Measurements from ENCODE around the gene CIDEB. TPM values are rescaled to one million over a fixed set of nuclear protein-coding genes. Genes with fewer than 3 reads are reported as not detected.
A peak's percentile ranks its signal among the peaks of the same experiment; 100 is the strongest.

CIDEB gene
- total and polyA plus RNA-seq, 2 of the 13 experiments (the other 11 are each of a cell fraction or from before 2014, with no cell fraction given) = 35.8 to 110 TPM

DNA sequence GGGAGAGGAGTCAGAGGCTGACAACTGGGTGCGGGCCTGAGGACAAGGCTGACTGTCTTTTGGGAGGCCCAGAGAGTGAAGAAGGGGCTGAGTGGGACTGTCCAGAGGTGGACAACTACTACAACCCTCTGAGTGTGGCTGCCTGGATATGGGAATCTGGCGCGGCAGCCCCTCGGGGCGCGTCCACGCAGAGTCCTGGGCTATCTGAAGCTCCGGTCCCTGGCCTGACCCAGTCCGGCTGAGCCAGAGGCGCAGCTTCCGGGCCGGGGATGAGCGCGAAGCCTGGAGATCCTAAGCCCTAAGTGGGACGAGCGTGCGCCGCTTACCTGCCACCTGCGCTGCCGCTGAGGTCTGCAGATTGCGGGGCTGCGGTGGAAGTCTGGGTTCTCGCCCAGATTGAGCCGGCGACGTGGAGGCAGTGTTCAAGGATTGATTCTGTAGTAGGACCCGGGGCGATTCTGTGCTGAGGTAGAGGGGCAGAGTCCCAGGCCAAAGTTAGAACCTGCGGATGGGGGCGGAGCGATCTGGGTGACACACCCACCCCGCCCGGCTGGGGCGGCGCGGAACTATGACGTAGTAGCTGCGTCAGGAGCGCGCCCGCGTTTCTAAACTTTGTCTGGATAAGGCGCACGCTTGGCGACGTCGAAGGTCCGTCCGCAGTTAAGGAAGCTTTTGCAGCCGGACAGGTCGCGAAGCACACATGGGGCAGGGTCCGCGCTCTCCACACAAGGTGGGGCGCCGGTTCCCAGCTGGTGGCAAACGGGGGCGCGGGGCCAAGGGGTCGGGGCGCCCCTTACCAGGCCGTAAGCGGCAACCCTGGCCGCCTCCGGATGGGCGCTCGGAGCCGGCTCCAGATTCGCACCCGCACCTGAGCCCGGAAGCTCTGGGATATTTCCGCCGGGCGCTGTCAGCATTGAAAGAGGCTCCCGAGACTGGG is 8.3 kb downstream of the CIDEB start, which contains the start of the genes DHRS1 and NOP9 (continued):
- no peak for TF ChIP-seq ZBTB7B (CRISPR knock-in tag; IDR thresholded peaks at IDR 0.05)
- TF ChIP-seq PHF8 (CRISPR knock-in tag; IDR thresholded peaks at IDR 0.05) = peak; percentile 100
- TF ChIP-seq RBM22 (optimal IDR thresholded peaks at IDR 0.05; ENCODE audit: low read length) = peak; percentile 12
- peak; percentile 96 for TF ChIP-seq TAF15 (IDR thresholded peaks at IDR 0.05; ENCODE audit: low read depth, low read length, poor library complexity, severe bottlenecking)
- no peak for TF ChIP-seq RFX1 (IDR thresholded peaks at IDR 0.05)
- TF ChIP-seq, protein P1, sequence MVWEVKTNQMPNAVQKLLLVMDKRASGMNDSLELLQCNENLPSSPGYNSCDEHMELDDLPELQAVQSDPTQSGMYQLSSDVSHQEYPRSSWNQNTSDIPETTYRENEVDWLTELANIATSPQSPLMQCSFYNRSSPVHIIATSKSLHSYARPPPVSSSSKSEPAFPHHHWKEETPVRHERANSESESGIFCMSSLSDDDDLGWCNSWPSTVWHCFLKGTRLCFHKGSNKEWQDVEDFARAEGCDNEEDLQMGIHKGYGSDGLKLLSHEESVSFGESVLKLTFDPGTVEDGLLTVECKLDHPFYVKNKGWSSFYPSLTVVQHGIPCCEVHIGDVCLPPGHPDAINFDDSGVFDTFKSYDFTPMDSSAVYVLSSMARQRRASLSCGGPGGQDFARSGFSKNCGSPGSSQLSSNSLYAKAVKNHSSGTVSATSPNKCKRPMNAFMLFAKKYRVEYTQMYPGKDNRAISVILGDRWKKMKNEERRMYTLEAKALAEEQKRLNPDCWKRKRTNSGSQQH (CRISPR knock-in tag; IDR thresholded peaks at IDR 0.05; ENCODE audit: low read depth) = peak; percentile 98
- TF ChIP-seq CEBPG (CRISPR knock-in tag; IDR thresholded peaks at IDR 0.05) = peak; percentile 74
- no peak for TF ChIP-seq ZNF564 (CRISPR knock-in tag; IDR thresholded peaks at IDR 0.05)
- peak; percentile 54; the same call in 1 of the 2 replicates for TF ChIP-seq RAD21 (CRISPR knock-in tag; IDR thresholded peaks at IDR 0.05)
- TF ChIP-seq, protein P2, sequence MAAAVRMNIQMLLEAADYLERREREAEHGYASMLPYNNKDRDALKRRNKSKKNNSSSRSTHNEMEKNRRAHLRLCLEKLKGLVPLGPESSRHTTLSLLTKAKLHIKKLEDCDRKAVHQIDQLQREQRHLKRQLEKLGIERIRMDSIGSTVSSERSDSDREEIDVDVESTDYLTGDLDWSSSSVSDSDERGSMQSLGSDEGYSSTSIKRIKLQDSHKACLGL (CRISPR knock-in tag; IDR thresholded peaks at IDR 0.05) = peak; percentile 97
- TF ChIP-seq TAF1 (CRISPR knock-in tag; IDR thresholded peaks at IDR 0.05) = peak; percentile 86; the same call in 1 of the 2 replicates
- no peak for TF ChIP-seq ZNF207 (IDR thresholded peaks at IDR 0.05; ENCODE audit: borderline replicate concordance)
- TF ChIP-seq PAX8 (CRISPR knock-in tag; IDR thresholded peaks at IDR 0.05; ENCODE audit: borderline replicate concordance) = peak; percentile 98
- 0 out of 2 replicates have a peak, but pooled peaks have one; percentile 7 for TF ChIP-seq TCF7 (IDR thresholded peaks at IDR 0.05; ENCODE audit: low read depth)
- 0 out of 2 replicates have a peak, but pooled peaks have one; percentile 72 for TF ChIP-seq ZNF251 (CRISPR knock-in tag; IDR thresholded peaks at IDR 0.05)
- no peak for TF ChIP-seq SIX4 (CRISPR knock-in tag; IDR thresholded peaks at IDR 0.05)
- TF ChIP-seq TOE1 (CRISPR knock-in tag; IDR thresholded peaks at IDR 0.05) = peak; percentile 68; the same call in 1 of the 2 replicates
- peak; percentile 95 for TF ChIP-seq AGO1 (IDR thresholded peaks at IDR 0.05; ENCODE audit: low read depth, low read length, poor library complexity, severe bottlenecking)
- TF ChIP-seq, protein P3, sequence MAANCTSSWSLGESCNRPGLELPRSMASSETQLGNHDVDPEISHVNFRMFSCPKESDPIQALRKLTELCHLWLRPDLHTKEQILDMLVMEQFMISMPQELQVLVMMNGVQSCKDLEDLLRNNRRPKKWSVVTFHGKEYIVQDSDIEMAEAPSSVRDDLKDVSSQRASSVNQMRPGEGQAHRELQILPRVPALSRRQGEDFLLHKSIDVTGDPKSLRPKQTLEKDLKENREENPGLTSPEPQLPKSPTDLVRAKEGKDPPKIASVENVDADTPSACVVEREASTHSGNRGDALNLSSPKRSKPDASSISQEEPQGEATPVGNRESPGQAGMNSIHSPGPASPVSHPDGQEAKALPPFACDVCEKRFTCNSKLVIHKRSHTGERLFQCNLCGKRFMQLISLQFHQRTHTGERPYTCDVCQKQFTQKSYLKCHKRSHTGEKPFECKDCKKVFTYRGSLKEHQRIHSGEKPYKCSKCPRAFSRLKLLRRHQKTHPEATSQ (CRISPR knock-in tag; IDR thresholded peaks at IDR 0.05; ENCODE audit: borderline replicate concordance) = no peak; the same call in 1 of the 2 replicates
- TF ChIP-seq, protein P4, sequence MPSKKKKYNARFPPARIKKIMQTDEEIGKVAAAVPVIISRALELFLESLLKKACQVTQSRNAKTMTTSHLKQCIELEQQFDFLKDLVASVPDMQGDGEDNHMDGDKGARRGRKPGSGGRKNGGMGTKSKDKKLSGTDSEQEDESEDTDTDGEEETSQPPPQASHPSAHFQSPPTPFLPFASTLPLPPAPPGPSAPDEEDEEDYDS (CRISPR knock-in tag; IDR thresholded peaks at IDR 0.05) = peak; percentile 92
- peak; percentile 88 for TF ChIP-seq FOSL2 (CRISPR knock-in tag; IDR thresholded peaks at IDR 0.05)

All from HepG2 (cell line).